K562 (cell line): ENCODE data around the gene IMPG2.

Experiments used
- C11orf30 ChIP-seq: fragments of 450-650 bp; IDR thresholded peaks from 2 replicates; pipeline ENCODE4 v1.6.1; 2016; ENCODE audit warnings: low read depth, mild to moderate bottlenecking
- HMG20A ChIP-seq: fragments of 450-650 bp; formaldehyde crosslinking; conservative IDR thresholded peaks from 2 replicates; pipeline ENCODE4 v1.4.0; 2020; ENCODE audit warnings: mild to moderate bottlenecking, mixed read lengths
- HNRNPH1 ChIP-seq: fragments of 200-400 bp; formaldehyde crosslinking; optimal IDR thresholded peaks from 2 replicates; pipeline ENCODE3; 2017; ENCODE audit warnings: low read depth, mild to moderate bottlenecking, low read length, moderate library complexity
- MLX ChIP-seq, 2 experiments: fragments of 450-650 bp in 1 of 2; sonication (generic) in 1 of 2; formaldehyde crosslinking; conservative IDR thresholded peaks; 2 replicates each; pipeline versions ENCODE4 v1.4.0 to v1.8.1; 2020 to 2022; ENCODE audit warnings: mild to moderate bottlenecking in 1 of 2, missing genetic modification reagents in 1 of 2
- POLR2A ChIP-seq: fragments of 450-650 bp; conservative IDR thresholded peaks from 2 replicates; pipeline ENCODE4 v1.6.1; 2016
- POLR2AphosphoS5 ChIP-seq: IDR thresholded peaks from 2 replicates; pipeline ENCODE4 v1.6.1; 2011; ENCODE audit warnings: mild to moderate bottlenecking, low read depth, low read length, moderate library complexity; ENCODE audit not compliant: control insufficient read depth, insufficient read depth
- SAFB ChIP-seq: fragments of 200-400 bp; formaldehyde crosslinking; IDR thresholded peaks from 2 replicates; pipeline ENCODE4 v1.6.1; 2017; ENCODE audit warnings: low read depth, low read length, borderline replicate concordance
- SP2 ChIP-seq: IDR thresholded peaks from 2 replicates; pipeline ENCODE4 v1.6.1; 2011; ENCODE audit warnings: mild to moderate bottlenecking, low read depth, low read length, moderate library complexity; ENCODE audit not compliant: poor library complexity, severe bottlenecking; ENCODE audit errors: extremely low read depth
- TAF15 ChIP-seq: fragments of 200-400 bp; formaldehyde crosslinking; IDR thresholded peaks from 2 replicates; pipeline ENCODE4 v1.6.1; 2017; ENCODE audit warnings: mild to moderate bottlenecking, low read depth, low read length, moderate library complexity
- TF ChIP-seq, protein P1 (sequence below): fragments of 250-450 bp; sonication (Bioruptor Pico); IDR thresholded peaks from 2 replicates; pipeline ENCODE4 v1.4.0; 2020; ENCODE audit warnings: mild to moderate bottlenecking, moderate library complexity, borderline replicate concordance
- TF ChIP-seq, protein P2 (sequence below), 3 experiments: IDR thresholded peaks in 2 of 3; conservative IDR thresholded peaks in 1 of 3; 2 replicates each; pipeline ENCODE4 v1.5.1; 2011 to 2012; ENCODE audit warnings: low read length in 3 of 3, mild to moderate bottlenecking in 3 of 3, control low read depth in 2 of 3, improper control_type of control experiment in 1 of 3, inconsistent platforms in 1 of 3, low read depth in 1 of 3, mixed read lengths in 1 of 3, moderate library complexity in 1 of 3; ENCODE audit not compliant: insufficient read depth in 2 of 3

DNA sequence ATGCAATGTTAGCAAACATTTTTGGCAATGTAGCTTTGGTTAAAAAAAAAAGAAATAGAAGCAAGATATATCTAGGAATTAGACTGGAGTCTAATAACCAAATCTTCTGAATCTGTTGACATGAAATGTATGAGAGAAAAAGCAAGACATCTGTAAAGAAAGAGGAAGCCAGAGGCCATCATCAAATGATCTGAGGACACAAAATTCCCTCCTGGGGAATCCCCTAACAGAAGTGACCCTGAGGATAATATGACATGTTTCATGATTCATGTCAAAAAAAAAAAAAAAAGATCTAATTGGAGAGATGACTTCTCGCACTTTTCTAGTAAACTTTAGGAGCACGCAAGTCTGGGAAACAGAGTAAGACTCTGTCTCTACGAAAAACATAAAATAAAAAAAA is 70.9 kb downstream of the IMPG2 start:
- TF ChIP-seq TAF15 (no peak), SAFB (no peak), HMG20A (CRISPR knock-in tag) (no peak), POLR2A (no peak), C11orf30 (no peak), MLX (CRISPR knock-in tag; conservative IDR thresholded peaks at IDR 0.05) (no peak), SP2 (no peak), HNRNPH1 (no peak), POLR2AphosphoS5 (no peak)
- TF ChIP-seq, protein P1, sequence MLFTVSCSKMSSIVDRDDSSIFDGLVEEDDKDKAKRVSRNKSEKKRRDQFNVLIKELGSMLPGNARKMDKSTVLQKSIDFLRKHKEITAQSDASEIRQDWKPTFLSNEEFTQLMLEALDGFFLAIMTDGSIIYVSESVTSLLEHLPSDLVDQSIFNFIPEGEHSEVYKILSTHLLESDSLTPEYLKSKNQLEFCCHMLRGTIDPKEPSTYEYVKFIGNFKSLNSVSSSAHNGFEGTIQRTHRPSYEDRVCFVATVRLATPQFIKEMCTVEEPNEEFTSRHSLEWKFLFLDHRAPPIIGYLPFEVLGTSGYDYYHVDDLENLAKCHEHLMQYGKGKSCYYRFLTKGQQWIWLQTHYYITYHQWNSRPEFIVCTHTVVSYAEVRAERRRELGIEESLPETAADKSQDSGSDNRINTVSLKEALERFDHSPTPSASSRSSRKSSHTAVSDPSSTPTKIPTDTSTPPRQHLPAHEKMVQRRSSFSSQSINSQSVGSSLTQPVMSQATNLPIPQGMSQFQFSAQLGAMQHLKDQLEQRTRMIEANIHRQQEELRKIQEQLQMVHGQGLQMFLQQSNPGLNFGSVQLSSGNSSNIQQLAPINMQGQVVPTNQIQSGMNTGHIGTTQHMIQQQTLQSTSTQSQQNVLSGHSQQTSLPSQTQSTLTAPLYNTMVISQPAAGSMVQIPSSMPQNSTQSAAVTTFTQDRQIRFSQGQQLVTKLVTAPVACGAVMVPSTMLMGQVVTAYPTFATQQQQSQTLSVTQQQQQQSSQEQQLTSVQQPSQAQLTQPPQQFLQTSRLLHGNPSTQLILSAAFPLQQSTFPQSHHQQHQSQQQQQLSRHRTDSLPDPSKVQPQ (CRISPR knock-in tag), result no peak
- TF ChIP-seq, protein P2, sequence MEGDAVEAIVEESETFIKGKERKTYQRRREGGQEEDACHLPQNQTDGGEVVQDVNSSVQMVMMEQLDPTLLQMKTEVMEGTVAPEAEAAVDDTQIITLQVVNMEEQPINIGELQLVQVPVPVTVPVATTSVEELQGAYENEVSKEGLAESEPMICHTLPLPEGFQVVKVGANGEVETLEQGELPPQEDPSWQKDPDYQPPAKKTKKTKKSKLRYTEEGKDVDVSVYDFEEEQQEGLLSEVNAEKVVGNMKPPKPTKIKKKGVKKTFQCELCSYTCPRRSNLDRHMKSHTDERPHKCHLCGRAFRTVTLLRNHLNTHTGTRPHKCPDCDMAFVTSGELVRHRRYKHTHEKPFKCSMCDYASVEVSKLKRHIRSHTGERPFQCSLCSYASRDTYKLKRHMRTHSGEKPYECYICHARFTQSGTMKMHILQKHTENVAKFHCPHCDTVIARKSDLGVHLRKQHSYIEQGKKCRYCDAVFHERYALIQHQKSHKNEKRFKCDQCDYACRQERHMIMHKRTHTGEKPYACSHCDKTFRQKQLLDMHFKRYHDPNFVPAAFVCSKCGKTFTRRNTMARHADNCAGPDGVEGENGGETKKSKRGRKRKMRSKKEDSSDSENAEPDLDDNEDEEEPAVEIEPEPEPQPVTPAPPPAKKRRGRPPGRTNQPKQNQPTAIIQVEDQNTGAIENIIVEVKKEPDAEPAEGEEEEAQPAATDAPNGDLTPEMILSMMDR (IDR thresholded peaks at IDR 0.05 in 2 of 3, conservative IDR thresholded peaks at IDR 0.05 in 1 of 3; ENCODE audit: insufficient read depth in 2 of 3, low read depth in 1 of 3, low read length in 3 of 3), result no peak
